GM19328 (cell line): ENCODE results near the gene IPO7.
"Not testable (repeated sequence)": the region's sequence is repeated elsewhere in the genome, so short reads cannot be mapped to it uniquely, and the experiment has no call there.

ENCODE experiments used
- ATAC-seq: cut with Tn5 transposase; IDR thresholded peaks from one replicate; pipeline ENCODE4 v1.9.1; 2021; ENCODE audit warnings: mild to moderate bottlenecking, moderate library complexity; ENCODE audit not compliant: unreplicated experiment

IPO7 gene

DNA sequence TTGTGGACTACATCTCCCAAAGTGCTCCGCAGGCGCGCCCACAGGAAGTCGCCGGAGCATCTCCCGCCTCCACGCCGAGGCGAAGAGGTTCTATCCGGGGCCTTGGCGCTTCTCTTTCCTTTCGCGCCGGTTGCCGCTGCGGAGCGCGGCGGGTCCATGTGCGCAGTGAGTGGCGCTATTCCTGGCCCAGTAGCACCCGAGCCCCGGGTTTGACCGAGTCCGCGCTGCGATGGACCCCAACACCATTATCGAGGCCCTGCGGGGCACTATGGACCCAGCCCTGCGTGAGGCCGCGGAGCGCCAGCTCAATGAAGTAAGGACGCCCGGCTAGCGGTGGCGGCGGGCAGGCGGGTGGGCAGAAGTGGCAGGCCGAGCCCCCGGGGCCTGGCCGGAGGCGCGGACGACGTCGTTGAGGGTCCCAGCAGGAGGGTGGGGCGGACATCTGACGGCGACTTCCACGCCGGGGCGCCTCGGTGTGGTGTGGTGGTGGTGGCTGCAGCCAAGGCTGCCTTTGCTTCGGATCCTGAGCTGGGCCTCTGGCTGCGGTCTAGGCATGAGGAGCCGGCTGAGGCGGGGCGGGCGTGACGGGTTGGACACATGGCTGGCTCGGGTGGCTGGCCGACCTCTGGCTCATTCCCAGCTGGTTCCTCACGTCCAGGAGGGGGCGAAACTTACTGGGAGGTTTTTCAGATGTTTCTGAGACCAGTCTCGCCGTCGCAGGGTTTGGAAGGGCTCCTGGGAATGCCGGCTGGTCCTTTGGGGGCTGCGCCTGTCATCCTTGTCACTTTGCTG is at the start of gene IPO7:
Gene IPO7, plus strand, starts transcription at position 118 of the 792 bp plus-strand sequence. Its CDS starts 112 bp downstream, at position 230.
- ATAC-seq: peak; percentile 89

DNA sequence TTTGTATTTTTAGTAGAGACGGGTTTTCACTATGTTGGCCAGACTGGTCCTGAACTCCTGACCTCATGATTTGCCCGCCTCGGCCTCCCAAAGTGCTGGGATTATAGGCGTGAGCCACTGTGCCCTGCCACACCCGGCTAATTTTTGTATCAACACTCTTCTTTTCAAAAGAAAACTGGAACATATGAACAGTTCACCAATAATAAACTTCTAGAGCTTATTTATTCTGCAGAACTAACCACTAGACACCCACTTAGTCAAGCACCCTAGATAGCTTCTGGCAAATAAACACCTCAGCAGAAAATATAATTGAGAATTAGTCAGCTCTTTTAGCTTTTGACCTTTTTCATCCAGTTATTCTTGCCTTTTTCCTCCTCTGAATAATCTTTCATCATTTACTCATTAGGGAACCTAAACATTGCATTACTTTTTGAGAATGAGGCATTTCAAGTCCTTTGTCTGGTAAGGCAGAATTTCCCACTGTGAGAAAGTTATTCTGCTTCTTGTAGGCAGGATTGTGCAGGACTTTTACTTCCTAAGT is 42.7 kb upstream of the IPO7 start:
- ATAC-seq: no peak

DNA sequence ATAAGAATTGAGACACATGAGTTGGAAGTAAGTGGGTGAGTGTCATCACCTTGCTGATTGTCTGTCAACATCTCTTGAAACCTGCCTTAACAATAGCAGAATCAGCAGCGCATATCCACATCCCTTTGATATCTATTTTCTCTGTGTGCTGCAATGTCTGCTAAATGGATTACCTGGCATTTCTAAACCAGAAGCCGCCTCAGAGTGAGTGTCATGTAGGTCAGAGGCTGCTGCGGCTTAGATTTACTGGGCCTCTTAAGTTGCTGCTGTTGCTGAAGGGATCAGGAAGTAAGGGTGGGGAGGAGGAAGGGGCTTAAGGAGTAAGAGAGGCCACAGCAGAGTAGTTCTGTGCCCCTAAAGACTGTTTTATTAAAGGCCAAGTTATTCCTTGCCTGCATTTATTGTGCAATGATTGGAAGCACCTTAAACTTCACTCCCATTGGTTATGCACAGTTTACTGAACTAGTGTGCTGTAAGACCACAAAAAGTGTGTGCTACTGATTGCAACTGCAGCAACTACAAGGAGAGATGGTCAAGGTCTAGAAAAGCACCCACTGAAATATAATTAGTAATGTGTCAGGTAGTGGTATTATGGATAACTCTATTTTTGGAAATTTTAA is 40.3 kb upstream of the IPO7 start:
- no peak for ATAC-seq

DNA sequence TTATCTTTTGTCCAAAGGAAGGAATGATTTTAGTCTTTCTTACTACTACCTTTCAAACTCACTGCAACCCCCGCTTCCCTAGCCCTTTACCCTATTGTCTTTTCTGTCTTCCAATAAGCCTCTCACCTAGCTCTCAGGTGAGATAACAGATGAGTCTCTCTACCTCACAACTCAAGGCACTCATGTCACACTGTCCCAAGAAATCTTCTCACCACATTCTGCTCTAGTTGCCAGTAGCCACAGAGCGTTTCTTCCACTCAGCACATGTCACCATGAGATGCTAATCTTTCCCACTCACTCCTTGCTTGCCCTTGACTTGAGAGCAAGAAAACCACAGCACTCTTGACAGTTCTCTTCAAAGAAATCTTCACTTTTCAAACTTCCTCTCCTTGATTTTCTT is 37.4 kb upstream of the IPO7 start:
- ATAC-seq: no peak

DNA sequence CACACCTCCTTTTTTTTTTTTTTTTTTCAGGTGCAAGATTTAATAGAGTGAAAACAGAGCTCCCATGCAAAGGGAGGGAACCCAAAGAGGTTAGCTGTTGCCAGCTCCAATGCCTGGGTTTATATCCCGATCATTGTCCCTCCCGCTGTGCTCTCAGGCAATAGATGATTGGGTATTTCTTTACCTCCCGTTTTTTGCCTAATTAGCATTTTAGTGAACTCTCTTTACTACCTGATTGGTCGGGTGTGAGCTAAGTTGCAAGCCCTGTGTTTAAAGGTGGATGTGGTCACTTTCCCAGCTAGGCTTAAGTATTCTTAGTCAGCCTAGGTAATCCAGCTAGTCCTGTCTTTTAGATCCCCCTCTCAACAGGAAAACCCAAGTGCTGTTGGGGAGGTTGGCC is 36.7 kb upstream of the IPO7 start:
- not testable (repeated sequence) for ATAC-seq

DNA sequence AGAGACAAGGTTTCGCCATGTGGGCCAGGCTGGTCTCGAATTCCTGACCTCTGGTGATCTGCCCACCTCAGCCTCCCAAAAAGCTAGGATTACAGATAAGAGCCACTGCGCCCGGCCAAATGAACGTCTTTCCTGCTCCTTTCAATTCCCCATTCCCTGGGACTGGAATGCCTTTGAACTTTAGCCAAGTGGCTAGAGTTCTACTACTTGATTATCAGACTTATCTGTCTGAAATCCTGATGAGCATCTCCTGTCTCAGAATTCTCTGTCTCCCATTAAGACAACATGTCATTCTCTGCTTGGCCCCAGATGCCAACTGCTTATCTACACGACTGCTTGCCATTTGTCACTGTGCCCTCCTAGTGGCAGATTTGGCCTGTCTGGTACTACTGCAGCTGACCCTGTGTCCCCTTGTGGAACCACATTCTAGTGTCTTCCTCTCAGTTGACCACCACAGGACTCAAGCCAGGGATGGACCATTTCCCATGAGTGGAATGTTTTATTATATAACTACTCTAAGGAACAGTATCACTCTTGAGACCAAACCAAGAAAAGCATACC is 33.1 kb upstream of the IPO7 start:
- no peak for ATAC-seq

DNA sequence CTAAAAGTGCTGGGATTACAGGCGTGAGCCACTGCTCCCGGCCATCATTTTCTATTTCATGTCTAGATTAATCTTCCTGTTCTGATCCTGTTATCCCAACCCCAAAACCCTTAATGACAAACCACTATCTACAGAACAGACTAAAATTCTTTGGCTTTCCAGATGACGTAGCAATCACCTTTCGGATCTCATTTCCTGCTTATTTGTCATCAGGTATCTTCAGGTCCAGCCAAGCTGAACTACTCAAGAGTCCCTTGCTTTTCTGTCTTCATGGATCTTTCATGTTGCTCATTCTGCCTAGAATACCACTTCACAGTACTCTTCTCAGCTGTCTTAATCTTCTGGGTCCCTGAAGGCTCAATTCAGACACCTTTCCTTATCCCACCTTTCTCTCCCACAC is 27.4 kb upstream of the IPO7 start:
- no peak for ATAC-seq

DNA sequence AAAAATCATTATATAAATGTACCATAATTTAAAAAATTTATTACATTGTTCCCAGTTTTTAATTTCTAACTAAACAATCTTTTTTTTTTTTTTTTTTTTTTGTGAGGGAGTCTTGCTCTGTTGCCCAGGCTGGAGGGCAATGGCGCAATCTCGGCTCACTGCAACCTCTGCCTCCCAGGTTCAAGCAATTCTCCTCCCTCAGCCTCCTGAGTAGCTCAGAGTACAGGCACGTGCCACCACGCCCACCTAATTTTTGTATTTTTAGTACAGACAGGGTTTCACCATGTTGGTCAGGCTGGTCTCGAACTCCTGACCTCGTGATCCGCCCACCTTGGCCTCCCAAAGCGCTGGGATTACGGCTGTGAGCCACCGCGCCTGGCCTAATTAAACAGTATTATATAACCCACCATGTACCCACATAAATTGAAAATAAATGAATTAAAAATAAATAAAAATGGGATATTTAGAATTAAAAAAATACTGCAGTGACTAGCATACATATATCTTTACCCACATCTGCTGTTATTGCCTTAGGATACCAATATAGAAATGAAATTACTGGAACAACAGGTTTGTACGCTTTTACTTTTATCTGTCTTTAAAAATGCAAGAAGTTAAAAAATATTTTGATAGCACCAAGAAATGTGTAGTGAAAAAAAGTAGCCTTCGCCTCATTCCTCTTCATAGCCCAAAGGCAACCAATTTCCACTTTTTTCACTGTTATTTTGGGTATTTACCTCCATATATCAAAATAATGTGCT is 23.4 kb upstream of the IPO7 start:
- ATAC-seq: not testable (repeated sequence)

DNA sequence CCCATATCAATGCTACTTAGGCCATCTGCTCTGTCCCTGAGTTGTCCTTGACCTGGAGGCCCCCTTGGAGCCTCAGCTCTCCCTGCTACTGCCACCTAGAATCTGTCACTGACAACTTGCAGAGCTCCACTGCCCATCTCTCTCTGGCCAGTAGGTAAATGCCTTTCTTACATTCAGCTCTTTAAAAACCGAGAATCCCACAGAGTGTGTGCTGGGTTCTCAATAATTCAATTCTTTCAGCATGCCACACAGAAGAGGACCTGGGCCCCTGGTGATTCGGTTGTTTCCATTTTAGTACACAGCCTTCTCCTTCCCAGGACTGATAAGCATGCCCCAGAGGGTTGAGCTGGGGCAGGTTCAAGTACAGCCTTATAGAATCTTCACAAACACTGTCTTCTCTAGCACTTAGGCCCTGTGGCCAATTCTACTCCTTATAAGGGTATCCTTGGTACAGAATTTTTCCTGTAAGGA is 22.0 kb upstream of the IPO7 start:
- no peak for ATAC-seq

DNA sequence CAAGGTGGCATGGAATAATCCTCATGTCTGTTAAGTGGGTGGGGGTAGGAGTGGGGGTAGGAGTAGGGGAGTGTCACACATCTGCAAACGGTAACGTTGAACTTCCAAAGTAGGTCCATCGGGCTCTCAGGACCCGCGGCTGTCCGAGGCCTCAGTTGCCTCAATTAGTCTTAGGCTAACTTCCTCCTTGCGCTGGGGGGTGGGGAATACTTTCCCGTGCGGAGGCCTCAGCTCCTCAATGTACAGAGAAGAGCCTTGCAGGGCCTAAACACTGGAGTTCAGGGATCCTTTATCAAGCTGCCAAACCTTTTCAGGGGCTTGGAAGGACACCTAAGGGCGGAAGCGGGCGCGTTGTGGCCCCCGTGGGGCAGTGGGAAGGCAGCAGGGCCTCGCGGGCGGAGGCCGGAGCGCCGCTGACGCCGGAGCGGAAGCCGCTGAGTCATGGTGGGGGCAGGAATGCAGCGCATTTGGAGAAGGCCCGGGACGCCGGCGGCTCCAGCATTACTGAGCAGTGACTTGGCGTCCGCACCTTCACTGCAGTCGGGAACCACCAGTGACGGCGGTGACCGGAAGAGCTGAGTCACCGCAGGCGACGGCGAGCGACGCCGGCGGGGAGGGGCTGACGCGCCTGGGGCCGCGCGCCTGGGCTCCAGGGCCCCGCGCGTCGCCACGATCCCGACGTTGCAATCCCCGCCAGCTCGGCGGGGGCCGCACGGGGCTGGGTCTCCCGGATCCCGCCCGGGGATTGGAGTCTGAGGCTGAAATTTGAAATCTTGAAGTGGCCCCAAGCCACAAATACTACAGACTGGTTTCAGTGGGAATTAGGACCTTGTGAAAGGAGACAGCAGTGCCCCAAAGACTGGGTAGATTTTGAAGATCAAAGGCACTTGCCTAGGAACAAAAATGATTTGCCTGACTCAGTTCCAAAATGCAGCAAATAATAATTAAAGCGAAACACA is 20.2 kb upstream of the IPO7 start:
- peak; percentile 98 for ATAC-seq

DNA sequence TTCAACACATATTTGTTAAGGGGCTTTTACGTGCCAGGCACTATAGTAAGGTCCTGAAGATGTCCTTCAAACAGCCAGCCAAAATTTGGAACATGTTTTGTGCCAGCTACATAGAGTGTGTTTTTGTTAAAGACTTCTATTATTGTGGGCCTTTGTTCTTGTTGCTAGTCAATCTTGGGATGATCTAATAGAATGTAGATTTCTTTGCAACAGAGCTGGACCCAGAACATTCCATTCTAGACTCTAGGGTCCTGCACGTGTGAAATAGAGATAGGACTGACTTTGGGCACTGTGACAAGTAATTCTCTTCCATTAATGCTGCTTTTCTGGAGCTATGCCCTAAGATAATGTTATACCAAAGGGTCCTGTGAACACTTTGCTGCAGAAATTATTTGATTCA is 16.9 kb upstream of the IPO7 start:
- ATAC-seq: no peak

DNA sequence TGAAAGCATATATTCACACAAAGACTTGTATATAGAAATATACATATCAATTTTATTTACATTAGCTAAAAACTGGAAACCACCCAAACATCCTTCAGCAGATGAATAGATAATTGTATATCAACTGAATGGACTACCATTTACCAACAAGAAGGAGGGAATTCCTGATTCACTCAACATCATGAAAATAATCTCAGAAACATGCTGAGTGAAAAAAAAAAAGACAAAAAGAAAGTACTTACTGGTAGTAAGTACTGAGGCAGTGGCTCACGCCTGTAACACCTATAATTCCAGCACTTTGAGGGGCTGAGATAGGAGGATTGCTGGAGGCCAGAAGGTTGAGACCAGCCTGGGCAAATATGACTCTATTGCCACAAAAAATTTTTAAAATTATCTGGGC is 7.4 kb upstream of the IPO7 start:
- ATAC-seq: no peak

DNA sequence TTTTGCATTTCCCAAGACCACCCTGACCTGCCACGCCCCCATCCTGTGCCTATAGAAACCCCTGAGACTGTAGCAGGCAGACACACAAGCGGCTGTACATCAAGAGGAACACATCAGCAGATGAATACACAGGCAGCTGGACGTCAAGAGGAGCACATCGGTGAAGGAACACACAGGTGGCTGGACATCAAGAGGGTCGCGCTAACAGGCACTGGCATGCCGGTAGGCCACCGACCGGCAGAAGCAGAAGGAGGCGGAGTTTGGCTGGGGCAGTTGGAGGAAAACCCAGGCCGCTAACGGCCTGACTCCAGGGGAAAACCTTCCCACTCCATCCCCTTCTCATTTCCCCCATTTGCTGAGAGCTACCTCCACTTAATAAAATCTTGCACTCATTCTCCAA is 5.4 kb upstream of the IPO7 start:
- no peak for ATAC-seq

DNA sequence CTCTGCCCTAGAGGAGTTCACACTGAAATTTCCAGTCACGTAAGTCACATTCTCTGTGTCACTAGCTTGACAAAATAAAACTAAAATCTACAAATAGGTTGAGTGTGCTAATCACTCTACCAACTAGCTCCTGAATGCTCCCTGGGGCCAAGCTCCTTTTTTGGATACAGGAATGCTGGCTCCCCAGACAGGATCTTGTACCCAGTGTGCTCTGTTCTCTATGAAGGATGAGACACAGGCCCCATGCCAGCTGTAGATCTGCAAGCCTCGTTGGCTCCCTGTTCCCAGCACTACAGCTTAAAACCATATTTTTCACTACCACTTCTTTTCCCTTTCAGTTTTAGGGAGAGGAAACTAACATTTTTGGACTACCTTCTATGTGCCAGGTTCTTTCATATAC is 3.7 kb upstream of the IPO7 start:
- no peak for ATAC-seq

DNA sequence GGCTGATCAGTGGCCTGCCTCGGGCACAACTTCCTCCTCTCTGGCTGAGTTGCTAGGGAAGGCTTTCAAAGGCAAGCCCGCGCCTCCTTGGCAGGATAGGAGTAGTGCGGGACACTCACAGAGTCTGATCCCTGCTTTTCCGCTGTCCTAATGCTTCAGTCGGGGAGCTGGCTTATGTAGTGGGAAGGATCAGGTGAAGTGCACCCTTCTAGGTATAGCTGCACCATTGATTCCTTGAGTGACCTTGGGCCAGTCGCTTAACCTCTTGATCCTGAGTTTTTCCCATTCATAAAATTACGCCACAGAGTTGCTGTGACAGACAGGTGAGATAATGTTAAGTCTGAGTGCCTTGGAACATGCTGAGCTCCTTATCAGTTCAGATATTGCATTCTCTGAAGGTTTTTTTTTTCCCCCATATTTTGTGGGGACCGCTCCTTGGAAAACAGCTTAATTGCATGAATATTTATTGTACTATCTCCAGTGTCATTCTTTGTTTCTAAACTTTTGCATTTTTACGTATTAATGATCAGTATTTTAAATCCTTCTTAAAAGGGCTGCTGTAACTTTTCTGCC is 961 bp downstream of the IPO7 start:
- peak; percentile 10 for ATAC-seq

DNA sequence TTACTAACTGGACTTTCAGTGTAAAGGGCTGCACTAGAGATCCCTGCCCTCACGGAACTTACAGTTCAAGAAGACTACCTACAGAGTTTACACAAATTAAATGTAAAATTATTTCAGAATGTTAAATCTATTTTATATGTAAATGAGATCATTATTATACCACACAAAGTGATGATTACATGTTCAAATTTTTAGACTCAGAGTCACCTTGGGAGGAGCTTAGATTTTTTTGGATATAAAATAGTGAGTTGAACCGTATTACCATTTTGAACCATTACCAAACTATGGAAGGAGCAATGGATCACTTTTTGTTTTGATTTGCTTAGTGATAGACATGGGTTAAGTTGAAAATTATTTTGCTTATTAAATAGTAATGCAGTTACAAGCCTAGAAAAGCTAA is 1.6 kb downstream of the IPO7 start:
- ATAC-seq: no peak

DNA sequence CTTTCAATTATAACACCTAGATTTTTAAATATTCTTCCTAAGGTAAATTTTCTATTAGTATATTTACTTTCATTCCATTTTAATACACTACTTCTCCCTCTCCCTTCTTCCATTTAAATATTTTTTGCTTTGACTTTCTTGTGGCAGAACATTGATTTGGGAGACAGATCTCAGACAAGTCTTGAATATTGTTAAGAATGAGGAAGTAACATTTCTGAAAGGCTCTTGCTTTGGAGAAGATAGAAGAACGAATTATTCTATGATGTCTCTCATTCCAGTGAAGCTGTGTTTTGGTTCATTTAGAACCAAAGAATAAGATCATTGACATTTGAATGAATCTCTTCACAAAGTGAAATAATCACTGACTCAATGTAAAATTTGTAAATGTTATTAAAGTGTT is 2.4 kb downstream of the IPO7 start:
- no peak for ATAC-seq

DNA sequence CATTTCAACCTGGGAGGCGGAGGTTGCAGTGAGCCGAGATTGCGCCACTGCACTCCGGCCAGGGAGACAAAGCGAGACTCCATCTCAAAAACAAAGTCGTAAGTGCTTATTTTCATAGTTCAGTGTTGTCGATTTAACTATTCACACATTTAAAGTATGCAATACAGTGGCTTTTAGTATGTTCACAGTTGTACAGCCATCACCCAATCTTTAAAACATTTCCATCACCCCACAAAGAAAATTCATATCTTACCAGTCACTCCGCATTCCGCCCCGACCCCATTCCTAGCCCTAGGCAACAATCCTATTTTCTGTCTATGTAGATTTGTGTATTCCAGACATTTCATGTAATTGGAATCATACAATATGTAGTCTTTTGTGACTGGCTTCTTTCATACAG is 11.9 kb downstream of the IPO7 start:
- ATAC-seq: no peak

DNA sequence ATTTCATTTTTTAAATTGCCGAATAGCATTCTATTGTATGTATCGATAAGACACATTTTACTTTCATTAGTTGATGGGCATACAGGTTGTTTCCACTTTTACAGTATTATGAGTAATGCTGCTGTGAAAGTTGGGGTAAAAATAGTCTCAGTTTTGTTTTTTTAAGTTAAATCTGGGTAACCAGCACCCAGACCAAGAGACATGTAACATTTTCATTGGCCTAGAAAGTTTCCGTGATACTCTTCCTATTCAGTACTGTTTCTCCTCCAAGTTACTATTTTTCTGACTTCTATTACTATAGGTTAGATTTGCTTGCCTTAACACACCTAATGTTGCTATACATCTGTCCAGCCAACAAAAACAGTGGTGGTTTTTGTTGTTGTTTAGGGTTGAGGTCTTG is 12.3 kb downstream of the IPO7 start:
- ATAC-seq: peak; percentile 58
